IMR-90 (cell line): ENCODE results near the gene SLC12A7.

ENCODE experiments used
- CTCF ChIP-seq: conservative IDR thresholded peaks from 2 replicates; pipeline ENCODE4 v1.5.1; 2012; ENCODE audit warnings: mild to moderate bottlenecking, low read depth, low read length, improper control_type of control experiment
- FOS ChIP-seq: fragments of 150-350 bp; IDR thresholded peaks from 2 replicates; pipeline ENCODE4 v1.6.1; 2016; ENCODE audit warnings: low read depth, low read length
- POLR2A ChIP-seq: IDR thresholded peaks from 2 replicates; pipeline ENCODE4 v1.6.1; 2012; ENCODE audit warnings: mild to moderate bottlenecking, low read depth, low read length
- RCOR1 ChIP-seq: IDR thresholded peaks from 2 replicates; pipeline ENCODE4 v1.6.1; 2012; ENCODE audit warnings: mild to moderate bottlenecking, low read length, improper control_type of control experiment; ENCODE audit not compliant: insufficient replicate concordance
- SMC3 ChIP-seq: fragments of 150-350 bp; IDR thresholded peaks from 2 replicates; pipeline ENCODE4 v1.6.1; 2016; ENCODE audit warnings: low read depth, mild to moderate bottlenecking, antibody characterized with exemption, low read length, moderate library complexity

- no peak for TF ChIP-seq FOS
- TF ChIP-seq SMC3: no peak
- TF ChIP-seq CTCF: no peak
- TF ChIP-seq POLR2A: no peak
- TF ChIP-seq RCOR1: no peak
These were observed 17.1 kb downstream of the SLC12A7 start for GRCh38 chr5:1094670-1095190.
